Lower leg skin (tissue), 3 donors: ENCODE data around the gene DHX30.

Experiments used
- CTCF ChIP-seq, 3 donors: fragments of 450-650 bp; IDR thresholded peaks; one replicate each; pipeline ENCODE4 v1.5.1; 2016; ENCODE audit warnings: antibody characterized with exemption in 3 of 3, mild to moderate bottlenecking in 3 of 3, moderate library complexity in 2 of 3
- POLR2A ChIP-seq, 2 donors: fragments of 450-650 bp; IDR thresholded peaks; one replicate each; pipeline ENCODE4 v1.6.1; 2016 to 2017; ENCODE audit warnings: antibody characterized with exemption in 2 of 2, mild to moderate bottlenecking in 1 of 2, moderate library complexity in 1 of 2

- TF ChIP-seq CTCF (IDR thresholded peaks at IDR 0.05) (no peak), POLR2A (IDR thresholded peaks at IDR 0.05) (no peak)
Observed at GRCh38 chr3:47802734-47803479, at the start of gene DHX30.
